NCI-H1436 treated with DMSO at 0.1 percent for 48 hours (cell line): ENCODE results near the gene WDR76.

Experiments used
- DNase-seq: peaks from one replicate; lab custom pipeline; 2025; lab: John Stamatoyannopoulos, UW

Gene WDR76

GRCh38 chr15:43913941-43914340 lies 87.1 kb downstream of the WDR76 start:
- DNase-seq, result no peak

- DNase-seq, result no peak
These were observed 89.0 kb downstream of the WDR76 start for GRCh38 chr15:43915631-43916325.

GRCh38 chr15:43916326-43916660 lies 89.5 kb downstream of the WDR76 start:
- no peak for DNase-seq
